Central memory CD4-positive, alpha-beta T cell (primary cell): ENCODE results near the gene PRUNE2.
A peak's percentile ranks its signal among the peaks of the same experiment; 100 is the strongest.
"Not testable (repeated sequence)": the region's sequence is repeated elsewhere in the genome, so short reads cannot be mapped to it uniquely, and the experiment has no call there.

ENCODE experiments used
- DNase-seq: peaks from one replicate; pipeline ENCODE4 v3.0.0; 2022

The PRUNE2 gene

DNA sequence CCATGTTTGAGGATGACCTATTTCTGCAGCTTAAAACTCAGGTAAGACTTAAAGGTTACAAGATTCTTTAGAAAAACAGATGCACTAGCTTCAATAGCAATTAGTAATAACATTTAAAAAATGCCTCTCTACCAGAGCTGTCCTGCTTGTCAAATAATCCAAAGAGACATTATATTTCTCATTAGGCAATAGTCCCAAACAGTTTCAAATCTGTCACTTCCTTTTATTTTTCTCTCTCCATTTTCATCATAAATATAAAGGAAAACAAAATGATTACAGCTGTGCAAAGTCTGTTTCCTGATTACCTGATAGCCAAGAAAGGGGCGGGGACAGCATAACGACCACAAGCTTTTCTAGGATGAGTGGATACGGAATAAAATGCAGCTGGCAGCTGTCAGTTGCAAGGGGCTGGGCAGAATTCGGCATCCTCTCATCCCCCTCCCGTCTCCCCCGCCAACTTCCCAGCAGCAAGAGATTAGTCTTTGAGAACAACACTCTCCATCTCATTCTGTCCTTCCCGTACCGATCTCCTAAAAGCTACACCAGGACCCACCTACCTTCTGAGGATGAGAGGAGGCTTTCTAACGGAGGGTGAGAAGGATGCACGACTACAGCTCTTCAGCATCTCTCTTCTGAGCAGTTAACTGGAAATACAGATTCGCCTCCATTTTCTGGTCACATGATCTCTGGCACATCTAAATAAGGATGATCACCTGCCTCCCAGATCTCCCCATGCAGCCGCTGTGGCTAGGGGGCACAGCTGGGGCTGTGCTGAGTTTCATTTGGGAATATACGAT, 214.2 kb downstream of the PRUNE2 start:
- DNase-seq = no peak

DNA sequence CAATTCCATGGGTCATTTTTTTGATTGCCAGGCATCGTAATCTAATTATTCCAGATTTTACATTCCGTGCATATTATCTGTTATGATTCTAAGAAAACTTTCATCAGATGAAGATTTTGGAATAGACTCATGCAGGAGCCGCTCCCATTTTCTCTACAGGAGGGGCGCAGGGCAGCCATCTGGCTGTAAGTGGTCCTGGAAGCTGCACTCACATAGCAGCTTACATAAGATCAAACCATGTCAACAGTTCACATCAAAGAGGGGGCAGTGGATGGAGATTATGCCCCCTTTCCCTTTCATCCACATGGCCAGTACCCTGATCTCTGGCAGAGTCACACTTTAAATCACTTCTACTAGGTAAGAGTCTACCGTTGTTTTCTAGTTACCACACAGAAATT, 214.9 kb downstream of the PRUNE2 start:
- no peak for DNase-seq

- DNase-seq = no peak
Measured at GRCh38 chr9:76690246-76690972, 215.5 kb downstream of the PRUNE2 start.

- no peak for DNase-seq
Measured at GRCh38 chr9:76688471-76689238, 217.3 kb downstream of the PRUNE2 start.

- DNase-seq = no peak
Measured at GRCh38 chr9:76687861-76688391, 218.0 kb downstream of the PRUNE2 start.

GRCh38 chr9:76686756-76687155, 219.2 kb downstream of the PRUNE2 start:
- no peak for DNase-seq

GRCh38 chr9:76684213-76684612, 221.7 kb downstream of the PRUNE2 start:
- no peak for DNase-seq

GRCh38 chr9:76681556-76681955, 224.4 kb downstream of the PRUNE2 start:
- DNase-seq = no peak

GRCh38 chr9:76680716-76681425, 225.0 kb downstream of the PRUNE2 start:
- DNase-seq = no peak

DNA sequence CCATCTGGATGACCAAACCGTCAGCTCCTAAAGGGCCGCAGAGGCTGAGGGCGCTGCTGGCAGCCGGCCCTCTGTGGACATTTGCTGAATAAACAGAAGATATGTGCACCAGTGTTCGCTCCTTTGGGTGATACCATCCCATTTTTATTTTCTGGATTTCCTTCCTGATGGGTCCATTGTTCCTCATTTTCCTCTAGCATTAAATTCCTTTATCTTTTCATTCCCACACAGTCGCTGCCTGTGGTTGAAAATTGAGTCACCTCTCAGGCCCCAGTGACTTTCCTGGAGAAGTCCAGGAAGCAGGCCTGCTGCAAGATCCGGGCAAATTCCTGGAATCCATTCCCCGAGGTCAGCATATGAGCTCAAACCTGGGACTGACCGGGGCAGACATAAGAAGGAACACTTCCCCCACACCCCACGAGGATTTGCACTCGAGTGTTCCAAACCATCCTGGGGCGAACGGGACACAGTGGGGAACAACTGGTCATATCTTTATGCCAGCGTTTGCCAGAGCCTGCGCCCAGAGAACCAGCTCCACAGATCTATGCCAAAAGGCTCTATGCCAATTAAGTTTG, 228.3 kb downstream of the PRUNE2 start:
- no peak for DNase-seq

GRCh38 chr9:76676857-76677256, 229.1 kb downstream of the PRUNE2 start:
- no peak for DNase-seq

DNA sequence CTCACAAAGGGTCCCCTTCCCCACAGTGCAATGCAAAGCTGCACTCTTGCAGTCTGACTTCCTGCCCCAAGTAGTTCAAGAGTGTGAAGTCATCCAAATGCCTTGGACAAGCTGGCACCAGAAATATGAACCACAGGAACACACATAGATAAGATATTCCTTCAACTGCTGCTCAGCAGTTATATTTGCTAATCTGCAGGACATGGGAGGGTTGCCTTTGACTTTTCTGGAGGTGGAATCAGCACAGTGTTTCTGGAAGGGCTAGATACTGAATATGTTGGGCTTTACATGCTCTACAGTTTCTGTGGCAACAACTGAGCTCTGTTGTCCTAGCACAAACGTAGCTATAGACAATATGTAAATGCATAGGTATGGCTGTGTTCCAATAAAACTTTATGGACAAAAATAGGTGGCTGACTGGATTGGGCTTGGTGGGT, 238.4 kb downstream of the PRUNE2 start:
- DNase-seq = no peak

DNA sequence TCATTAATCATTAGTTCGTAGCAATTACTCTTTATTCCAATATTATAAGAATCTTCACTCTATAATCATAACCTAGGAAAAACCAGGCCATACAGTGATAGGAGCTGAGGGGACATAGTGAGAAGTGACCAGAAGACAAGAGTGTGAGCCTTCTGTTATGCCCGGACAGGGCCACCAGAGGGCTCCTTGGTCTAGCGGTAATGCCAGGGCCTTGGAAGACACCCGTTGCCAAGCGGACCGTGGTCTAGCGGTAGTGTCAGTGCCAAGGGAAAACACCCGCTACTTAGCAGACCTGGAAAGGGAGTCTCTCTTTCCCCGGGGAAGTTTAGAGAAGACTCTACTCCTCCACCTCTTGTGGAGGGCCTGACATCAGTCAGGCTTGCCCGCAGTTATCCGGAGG, 239.9 kb downstream of the PRUNE2 start:
- not testable (repeated sequence) for DNase-seq

DNA sequence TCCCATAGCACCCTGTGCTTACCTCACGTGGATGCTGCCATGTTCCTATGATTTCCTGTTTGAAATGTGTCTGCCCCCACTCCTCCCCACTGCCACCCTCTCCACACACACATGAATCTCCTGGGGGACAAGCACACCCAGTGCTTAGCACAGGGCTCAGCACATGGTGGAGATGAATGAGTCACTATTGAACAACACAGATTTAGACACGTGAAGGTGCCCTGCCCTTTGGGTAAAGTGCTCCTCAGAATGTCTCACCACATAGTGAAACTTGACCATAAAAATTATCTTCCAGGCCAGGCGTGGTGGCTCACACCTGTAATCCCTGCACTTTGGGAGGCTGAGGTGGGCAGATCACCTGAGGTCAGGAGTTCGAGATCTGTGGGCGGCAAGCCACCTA, 240.5 kb downstream of the PRUNE2 start:
- DNase-seq = no peak

- DNase-seq = no peak
Measured at GRCh38 chr9:76664120-76664519, 241.8 kb downstream of the PRUNE2 start.

DNA sequence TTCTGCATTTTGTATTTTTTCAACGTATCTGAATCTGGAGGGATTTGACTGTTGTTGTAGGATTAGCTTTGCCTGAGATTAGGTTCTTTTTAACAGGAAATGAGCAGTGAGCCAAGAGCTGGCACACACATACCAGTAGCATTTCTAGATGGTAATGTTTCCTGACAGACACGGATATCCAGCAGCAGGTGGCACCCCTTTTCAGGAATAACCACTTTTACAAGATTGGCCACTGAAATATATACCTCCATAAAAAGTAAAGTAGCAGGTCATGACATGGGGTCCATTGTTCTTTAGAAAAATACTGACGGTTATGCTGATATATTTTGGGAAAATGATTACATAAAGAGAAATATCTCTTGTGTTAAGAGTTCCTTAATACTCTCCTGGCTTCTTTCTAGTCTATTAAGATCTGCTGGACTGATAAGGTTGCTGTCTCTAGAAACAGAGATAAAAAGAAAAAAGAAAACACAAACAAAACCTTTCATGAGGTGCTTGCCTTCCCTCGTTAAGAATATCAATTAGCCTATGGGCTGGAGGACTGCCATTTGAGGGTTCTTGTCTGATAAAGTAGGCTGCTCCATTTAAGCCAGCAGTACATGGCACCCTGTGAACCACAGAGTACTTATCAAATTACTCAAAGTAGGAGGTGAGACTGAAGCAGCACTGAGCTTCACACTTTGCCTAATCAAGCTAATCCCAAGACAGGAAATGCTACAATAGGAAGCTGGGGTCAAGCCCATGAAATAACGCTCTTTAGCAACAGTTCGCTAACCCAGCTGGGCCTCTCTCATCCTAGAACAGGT, 243.2 kb downstream of the PRUNE2 start:
- DNase-seq = no peak

GRCh38 chr9:76658510-76659231, 247.2 kb downstream of the PRUNE2 start:
- peak; percentile 25 for DNase-seq

GRCh38 chr9:76657265-76657664, 248.6 kb downstream of the PRUNE2 start:
- DNase-seq = no peak

DNA sequence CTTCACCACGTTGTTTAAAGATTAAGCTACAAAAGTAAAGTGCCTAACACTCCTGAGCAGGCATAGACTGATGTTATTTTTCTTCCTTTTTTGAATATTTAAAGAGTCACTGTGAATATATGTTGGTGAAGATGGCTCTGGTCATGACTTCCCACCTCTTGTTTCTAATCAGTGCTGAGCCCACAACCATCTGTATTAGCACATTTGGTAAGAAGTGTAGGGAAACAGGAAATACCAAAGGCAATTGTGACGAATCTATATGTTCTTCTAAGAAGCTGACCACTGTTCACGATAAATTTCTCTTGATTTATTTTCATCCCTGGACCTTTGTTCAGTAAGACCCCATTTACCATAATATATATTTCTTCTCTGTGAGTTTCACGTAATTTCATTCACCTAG, 249.9 kb downstream of the PRUNE2 start:
- DNase-seq = no peak

DNA sequence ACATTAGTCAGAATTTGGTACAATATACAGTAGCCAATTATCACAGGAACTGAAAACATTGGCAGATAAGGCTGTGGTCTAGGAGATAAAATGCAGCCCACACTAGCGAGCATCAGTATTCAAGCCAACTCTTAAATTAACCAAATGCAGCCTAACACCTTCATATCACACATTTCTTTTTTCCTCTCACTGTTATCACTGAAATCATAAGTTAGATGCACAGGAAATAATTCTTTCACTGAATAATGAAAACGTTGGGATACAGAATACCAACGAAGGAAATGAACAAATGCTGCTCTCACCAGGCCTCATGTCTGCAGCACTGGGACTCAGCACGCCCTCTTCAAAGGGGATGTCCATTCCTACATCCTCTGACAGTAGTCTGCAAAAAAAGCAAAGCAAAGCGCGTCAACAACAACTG, 250.8 kb downstream of the PRUNE2 start:
- DNase-seq = no peak

DNA sequence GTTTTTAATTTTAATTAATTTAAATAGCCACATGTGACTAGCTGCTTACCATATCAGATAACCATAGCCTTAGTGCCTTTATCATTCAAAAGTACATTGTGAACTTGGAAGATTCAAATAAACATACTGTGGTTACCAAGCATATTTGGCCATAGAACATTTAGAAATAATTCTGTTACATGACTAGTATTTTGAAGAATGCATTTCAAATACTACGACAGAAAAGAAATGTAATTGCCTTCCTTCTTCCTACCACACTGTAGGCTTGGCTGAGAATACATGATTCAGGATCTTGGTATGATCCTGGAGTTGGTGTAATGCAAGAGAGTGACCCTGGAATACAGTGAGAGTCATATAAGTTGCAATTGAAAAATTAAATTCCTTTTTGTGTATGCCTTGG, 251.3 kb downstream of the PRUNE2 start:
- no peak for DNase-seq
